Stimulated activated CD8-positive, alpha-beta memory T cell treated with anti-CD3 and anti-CD28 coated beads, Interleukin-4, amount 100 ng/mL, for 1 hour (primary cell): Measurements from ENCODE around the gene MMS22L.

Experiments
- DNase-seq, 2 donors: peaks; one replicate each; pipeline ENCODE4 v3.0.0-alpha.2; 2020; ENCODE audit warnings: low read depth in 2 of 2, low spot score in 1 of 2

The MMS22L gene

DNA sequence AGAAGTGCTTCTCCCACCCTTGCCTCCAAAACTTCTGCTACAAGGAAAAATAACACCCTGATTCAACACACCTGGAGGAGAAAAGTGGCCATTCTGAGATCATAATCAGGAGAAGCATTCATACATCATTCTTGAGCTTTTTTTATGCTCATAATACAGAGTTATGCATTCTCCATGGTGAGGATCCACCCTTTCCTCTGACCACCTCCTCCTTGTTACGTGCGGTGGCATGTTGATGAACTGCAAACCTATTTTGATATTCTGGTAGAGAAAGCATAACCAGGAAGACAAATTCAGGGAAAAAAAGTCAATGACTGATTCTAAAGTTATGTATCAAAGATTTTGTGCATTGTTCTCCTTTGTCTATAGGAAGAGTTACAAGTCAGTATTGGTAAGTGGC, 188.6 kb downstream of the MMS22L start:
- DNase-seq, result no peak

DNA sequence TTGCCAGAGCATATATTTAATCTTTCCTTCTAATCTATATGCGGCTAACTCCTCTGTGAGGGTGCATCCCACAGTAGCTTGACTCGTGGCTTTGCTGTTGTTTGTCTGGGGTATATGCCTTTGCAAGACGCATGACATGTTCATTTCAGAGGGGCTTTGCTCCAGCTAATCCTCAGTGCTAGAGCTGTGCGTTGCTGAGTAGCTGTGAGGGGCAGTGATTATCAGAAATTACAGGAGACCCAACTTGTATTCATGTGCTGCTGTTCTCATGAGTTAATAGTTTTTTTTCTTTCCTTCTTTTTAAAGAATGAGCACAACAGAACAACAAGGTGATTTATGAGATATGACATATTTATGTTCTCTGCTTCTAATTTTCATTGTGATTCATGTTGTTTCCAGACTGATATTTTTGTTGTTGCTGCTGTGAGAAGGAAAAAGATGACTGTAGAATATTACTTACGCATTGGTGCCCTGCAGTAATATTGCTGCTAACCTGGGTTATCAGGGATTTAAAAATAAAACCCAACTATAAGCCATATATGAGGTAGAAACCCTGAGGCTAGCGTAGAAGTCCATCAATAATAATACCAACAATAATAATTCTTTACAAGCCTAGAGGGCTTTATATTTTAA, 190.2 kb downstream of the MMS22L start:
- no peak for DNase-seq
